Loucy (cell line): ENCODE data around the gene DNAH17.
A peak's percentile ranks its signal among the peaks of the same experiment; 100 is the strongest.

Experiments used
- H2AFZ ChIP-seq: fragments of 200-600 bp; sonication (generic); 2 replicates; pipeline ENCODE4 v1.6.0; 2016; ENCODE audit warnings: antibody characterized with exemption, mild to moderate bottlenecking, low read length, moderate library complexity
- H3F3A ChIP-seq: fragments of 200-600 bp; 2 replicates; pipeline ENCODE4 v1.6.0; 2016; ENCODE audit warnings: antibody characterized with exemption, low read depth, mild to moderate bottlenecking
- H3K27me3 ChIP-seq: fragments of 200-600 bp; sonication (generic); 2 replicates; pipeline ENCODE4 v1.6.1; 2014; ENCODE audit warnings: low read length, mild to moderate bottlenecking; ENCODE audit not compliant: insufficient read depth, poor library complexity, severe bottlenecking
- H3K36me3 ChIP-seq: fragments of 200-600 bp; sonication (generic); 2 replicates; pipeline ENCODE4 v1.6.1; 2016; ENCODE audit warnings: low read length; ENCODE audit not compliant: insufficient read depth
- H3K4me1 ChIP-seq: fragments of 200-600 bp; sonication (generic); 2 replicates; pipeline ENCODE4 v1.5.1; 2014; ENCODE audit warnings: low read length, mild to moderate bottlenecking; ENCODE audit not compliant: insufficient read depth, poor library complexity, severe bottlenecking
- H3K4me2 ChIP-seq: fragments of 200-600 bp; sonication (generic); 2 replicates; pipeline ENCODE4 v1.6.0; 2014; ENCODE audit warnings: antibody characterized with exemption, low read length, low read depth, mild to moderate bottlenecking; ENCODE audit not compliant: poor library complexity, severe bottlenecking
- H3K4me3 ChIP-seq: fragments of 200-600 bp; sonication (generic); 2 replicates; pipeline ENCODE4 v1.5.1; 2014; ENCODE audit warnings: low read length, mild to moderate bottlenecking, mixed read lengths; ENCODE audit not compliant: poor library complexity, severe bottlenecking
- H3K79me2 ChIP-seq: fragments of 200-600 bp; sonication (generic); 2 replicates; pipeline ENCODE4 v1.6.1; 2014; ENCODE audit warnings: low read length; ENCODE audit not compliant: insufficient read depth
- H3K9ac ChIP-seq: fragments of 200-600 bp; sonication (generic); 2 replicates; pipeline ENCODE4 v1.6.0; 2014; ENCODE audit warnings: mild to moderate bottlenecking, low read depth, low read length, moderate library complexity; ENCODE audit not compliant: poor library complexity, severe bottlenecking
- H3K9me2 ChIP-seq: fragments of 200-600 bp; sonication (generic); replicated peaks from 2 replicates; pipeline ENCODE4 v1.6.1; 2016; ENCODE audit warnings: low read depth, low read length, mixed read lengths
- H3K9me3 ChIP-seq: fragments of 200-600 bp; sonication (generic); 2 replicates; pipeline ENCODE4 v1.6.1; 2014; ENCODE audit warnings: mild to moderate bottlenecking, antibody characterized with exemption, low read length, low read depth; ENCODE audit not compliant: insufficient read depth
- H4K20me1 ChIP-seq: fragments of 200-600 bp; sonication (generic); 2 replicates; pipeline ENCODE4 v1.6.0; 2014; ENCODE audit warnings: antibody characterized with exemption, low read length, mild to moderate bottlenecking; ENCODE audit not compliant: insufficient read depth, poor library complexity, severe bottlenecking
- CTCF ChIP-seq: fragments of 200-600 bp; sonication (generic); conservative IDR thresholded peaks from 2 replicates; pipeline ENCODE4 v1.5.1; 2014; ENCODE audit warnings: mild to moderate bottlenecking, antibody characterized with exemption, low read length
- EZH2phosphoT487 ChIP-seq: fragments of 200-600 bp; IDR thresholded peaks from 2 replicates; pipeline ENCODE4 v1.6.1; 2018; ENCODE audit warnings: antibody characterized with exemption, mild to moderate bottlenecking, moderate library complexity, borderline replicate concordance

The DNAH17 gene

GRCh38 chr17:78383725-78384471 lies 193.3 kb downstream of the DNAH17 start:
- H3K4me3 ChIP-seq = peak overlapping the region; percentile 95
- TF ChIP-seq CTCF (no peak), EZH2phosphoT487 (no peak)
- H2AFZ ChIP-seq = no peak overlapping the region
- H3K4me1 ChIP-seq = peaks cover 75% of the 10 kb centered on the region
- H3K27me3 ChIP-seq = no peaks in the 10 kb centered on the region
- H3K9me3 ChIP-seq = no peaks in the 10 kb centered on the region
- peaks cover 21% of the 10 kb centered on the region for H3F3A ChIP-seq
- peak overlapping the region; percentile 79 for H3K9ac ChIP-seq
- H3K9me2 ChIP-seq = no peaks in the 10 kb centered on the region
- H3K4me2 ChIP-seq = peak overlapping the region; percentile 99
- H3K79me2 ChIP-seq = peaks cover 93% of the 10 kb centered on the region
- peaks cover 52% of the 10 kb centered on the region for H4K20me1 ChIP-seq
- no peaks in the 10 kb centered on the region for H3K36me3 ChIP-seq

- Histone ChIP-seq H3K9ac (peak overlapping the region; percentile 87), H3F3A (peaks cover 21% of the 10 kb centered on the region), H3K4me1 (peaks cover 64% of the 10 kb centered on the region), H3K79me2 (peaks cover 82% of the 10 kb centered on the region), H3K4me2 (peak overlapping the region; percentile 99), H3K27me3 (no peaks in the 10 kb centered on the region), H4K20me1 (peaks cover 40% of the 10 kb centered on the region), H2AFZ (no peak overlapping the region), H3K9me3 (no peaks in the 10 kb centered on the region), H3K4me3 (peak overlapping the region; percentile 95), H3K9me2 (no peaks in the 10 kb centered on the region), H3K36me3 (no peaks in the 10 kb centered on the region)
- TF ChIP-seq EZH2phosphoT487 (no peak), CTCF (no peak)
These were observed 195.5 kb downstream of the DNAH17 start for GRCh38 chr17:78381601-78382232.

GRCh38 chr17:78380370-78380769 lies 196.8 kb downstream of the DNAH17 start:
- Histone ChIP-seq H3K9me3 (no peaks in the 10 kb centered on the region), H3K27me3 (no peaks in the 10 kb centered on the region), H3K79me2 (peaks cover 68% of the 10 kb centered on the region), H3K9ac (peak overlapping the region; percentile 87), H4K20me1 (peaks cover 27% of the 10 kb centered on the region), H3K4me1 (peaks cover 52% of the 10 kb centered on the region), H3K36me3 (no peaks in the 10 kb centered on the region), H3K9me2 (no peaks in the 10 kb centered on the region), H2AFZ (no peak overlapping the region), H3F3A (peaks cover 21% of the 10 kb centered on the region), H3K4me3 (peak overlapping the region; percentile 95), H3K4me2 (peak overlapping the region; percentile 99)
- TF ChIP-seq EZH2phosphoT487 (no peak), CTCF (no peak)
